Epithelial cell of esophagus (primary cell): ENCODE results near the gene ZFPM1.

Experiments used
- DNase-seq: peaks from one replicate; pipeline ENCODE4 v3.0.0; 2010; ENCODE audit warnings: low read depth
- H3K4me3 ChIP-seq: 2 replicates; pipeline ENCODE4 v1.5.1; 2011; ENCODE audit warnings: mild to moderate bottlenecking, low read length, control low read depth
- TF ChIP-seq, protein P1 (sequence below): IDR thresholded peaks from 2 replicates; pipeline ENCODE4 v1.5.1; 2011; ENCODE audit warnings: low read depth, mild to moderate bottlenecking, low read length, control low read depth, inconsistent platforms; ENCODE audit not compliant: insufficient read depth; ENCODE audit errors: missing control alignments

Gene ZFPM1

DNA sequence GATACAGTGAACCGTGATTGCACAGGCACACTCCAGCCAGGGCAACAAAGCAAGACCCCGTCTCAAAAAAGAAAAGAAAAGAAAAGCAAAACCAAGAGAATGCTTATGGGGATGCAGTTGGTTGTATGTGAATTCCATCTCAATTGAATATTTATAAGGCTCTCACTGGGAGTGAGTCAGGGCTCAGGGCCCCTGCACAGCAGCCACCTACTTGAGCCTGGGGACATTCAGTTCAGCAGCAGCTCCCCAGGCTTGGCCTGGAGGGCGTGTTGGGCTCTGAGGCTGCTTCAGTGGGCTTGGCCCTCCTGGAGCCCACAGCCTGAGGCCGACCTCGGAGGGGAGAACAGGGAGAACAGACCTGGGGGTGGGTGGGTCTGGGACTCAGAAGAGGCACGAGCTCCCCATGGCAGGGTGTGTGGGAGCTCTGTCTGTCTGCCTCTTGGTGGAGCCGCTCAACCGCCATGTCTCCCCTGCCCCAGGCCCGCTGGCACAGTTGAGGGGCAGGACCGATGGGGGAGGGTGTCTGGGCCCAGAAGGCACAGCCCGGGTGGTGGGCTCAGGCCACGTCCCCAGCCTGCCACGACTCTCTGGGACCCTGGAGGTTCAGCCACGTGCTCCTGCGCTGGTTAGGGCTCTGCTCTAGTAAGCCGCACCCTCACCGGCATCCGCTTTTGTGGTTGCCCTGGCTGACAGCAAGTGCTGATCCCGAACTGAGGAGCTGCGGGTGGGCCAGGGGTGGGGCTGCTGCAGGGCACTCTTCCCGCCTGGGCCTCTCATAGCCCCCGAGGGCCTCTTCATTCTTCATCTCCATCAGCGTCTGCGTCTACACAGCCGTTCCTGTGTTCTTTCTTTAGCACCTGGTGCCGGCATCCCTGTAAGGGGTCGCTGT, 24.8 kb downstream of the ZFPM1 start:
- TF ChIP-seq, protein P1, sequence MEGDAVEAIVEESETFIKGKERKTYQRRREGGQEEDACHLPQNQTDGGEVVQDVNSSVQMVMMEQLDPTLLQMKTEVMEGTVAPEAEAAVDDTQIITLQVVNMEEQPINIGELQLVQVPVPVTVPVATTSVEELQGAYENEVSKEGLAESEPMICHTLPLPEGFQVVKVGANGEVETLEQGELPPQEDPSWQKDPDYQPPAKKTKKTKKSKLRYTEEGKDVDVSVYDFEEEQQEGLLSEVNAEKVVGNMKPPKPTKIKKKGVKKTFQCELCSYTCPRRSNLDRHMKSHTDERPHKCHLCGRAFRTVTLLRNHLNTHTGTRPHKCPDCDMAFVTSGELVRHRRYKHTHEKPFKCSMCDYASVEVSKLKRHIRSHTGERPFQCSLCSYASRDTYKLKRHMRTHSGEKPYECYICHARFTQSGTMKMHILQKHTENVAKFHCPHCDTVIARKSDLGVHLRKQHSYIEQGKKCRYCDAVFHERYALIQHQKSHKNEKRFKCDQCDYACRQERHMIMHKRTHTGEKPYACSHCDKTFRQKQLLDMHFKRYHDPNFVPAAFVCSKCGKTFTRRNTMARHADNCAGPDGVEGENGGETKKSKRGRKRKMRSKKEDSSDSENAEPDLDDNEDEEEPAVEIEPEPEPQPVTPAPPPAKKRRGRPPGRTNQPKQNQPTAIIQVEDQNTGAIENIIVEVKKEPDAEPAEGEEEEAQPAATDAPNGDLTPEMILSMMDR: no peak
- H3K4me3 ChIP-seq: no peak overlapping the region
- no peak for DNase-seq

DNA sequence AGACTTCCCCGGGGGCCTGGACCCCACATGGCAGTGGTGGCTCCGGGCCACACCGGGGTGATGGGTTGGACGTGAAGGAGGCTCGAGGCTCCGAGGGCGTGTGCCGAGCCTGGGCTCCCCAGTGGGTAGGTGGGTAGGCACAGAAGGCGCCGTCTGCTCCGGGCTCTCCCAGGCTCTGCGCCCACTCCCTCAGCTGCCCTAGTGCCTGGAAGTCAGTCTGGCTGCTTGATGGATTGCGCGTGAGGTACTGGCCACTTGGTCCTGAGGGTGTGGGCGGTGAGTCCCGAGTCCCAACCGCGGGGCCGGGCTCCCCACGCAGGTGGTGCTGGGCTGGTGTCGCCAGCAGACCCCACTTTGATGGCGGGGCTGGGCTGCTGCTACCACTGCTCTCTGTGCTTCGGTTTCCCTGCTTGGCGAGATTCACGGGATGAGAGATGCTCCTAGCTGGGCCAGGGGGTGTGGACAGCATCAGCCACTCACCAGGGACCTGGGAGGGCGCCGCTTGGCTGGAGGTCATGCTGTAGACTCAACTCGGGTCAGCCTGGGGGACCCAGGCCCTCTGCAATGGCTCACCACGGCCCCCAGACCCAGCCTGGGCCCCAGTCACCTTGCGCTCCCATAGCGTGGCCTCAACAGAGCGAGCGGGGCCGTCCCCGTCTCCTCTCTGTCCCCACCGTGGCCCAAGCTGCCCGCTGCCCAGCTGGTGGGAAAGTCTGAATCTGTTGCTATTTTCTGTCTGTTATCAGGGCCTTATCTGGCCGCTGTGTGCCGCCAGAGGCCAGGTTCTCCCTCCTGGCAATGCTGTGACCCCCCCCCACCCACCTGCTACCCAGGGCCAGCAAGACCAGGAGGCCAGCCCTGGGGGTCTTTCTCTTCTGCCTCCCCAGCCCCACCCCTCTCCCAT, 26.1 kb downstream of the ZFPM1 start:
- TF ChIP-seq, protein P1: no peak
- DNase-seq: no peak
- no peak overlapping the region for H3K4me3 ChIP-seq

DNA sequence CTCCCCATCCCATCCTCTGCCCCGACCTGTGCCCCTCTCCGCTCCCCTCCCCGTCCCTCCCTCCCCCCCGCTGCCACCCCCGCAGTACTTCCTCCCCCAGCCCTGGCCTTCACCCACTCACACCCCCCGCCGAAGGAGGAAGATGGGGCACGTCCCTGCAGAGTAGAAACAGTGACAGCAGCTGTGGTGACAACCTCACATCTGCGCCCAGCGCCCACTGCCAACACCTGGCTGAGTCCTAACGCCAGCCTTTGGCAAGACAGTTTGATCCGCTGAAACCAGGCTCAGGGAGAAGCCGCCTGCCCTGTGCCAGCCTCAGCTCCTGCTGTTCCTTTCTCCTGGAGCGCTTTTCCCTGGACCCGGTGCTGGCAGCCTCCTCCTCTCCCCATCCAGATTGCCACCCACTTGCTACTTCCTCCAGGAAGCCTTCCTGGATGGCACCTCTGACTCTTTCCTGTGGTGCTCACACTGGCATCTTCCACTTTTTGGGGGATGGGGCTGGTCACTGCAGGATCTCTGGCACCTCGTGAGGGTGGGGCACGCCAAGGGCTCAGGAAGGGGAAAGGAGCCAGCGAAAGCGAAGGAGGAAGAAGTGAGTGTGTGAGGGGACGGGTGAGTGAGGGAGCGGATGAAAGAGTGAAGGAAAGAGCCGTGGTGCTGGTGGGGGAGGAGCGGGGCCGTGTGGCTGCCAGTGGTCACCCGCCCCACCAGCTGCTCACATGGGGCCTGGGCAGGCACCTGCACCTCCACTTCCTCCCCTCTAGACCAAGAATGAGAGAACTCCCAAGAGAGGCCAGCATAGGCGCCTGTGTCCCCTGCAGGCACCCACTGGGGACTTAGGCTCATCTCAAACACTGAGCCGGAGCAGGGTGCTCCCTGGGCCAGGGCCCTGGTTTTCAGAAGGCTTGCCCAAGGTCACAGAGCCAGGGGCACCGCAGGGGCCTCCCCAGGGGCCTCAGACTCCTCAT, 27.0 kb downstream of the ZFPM1 start:
- no peak for DNase-seq
- no peak overlapping the region for H3K4me3 ChIP-seq

GRCh38 chr16:88480829-88481228, 27.7 kb downstream of the ZFPM1 start:
- TF ChIP-seq, protein P1: no peak

More for the DNA sequence above, 27.0 kb downstream of the ZFPM1 start:
- TF ChIP-seq, protein P1: no peak

GRCh38 chr16:88481851-88482250, 28.8 kb downstream of the ZFPM1 start:
- no peak for DNase-seq
- TF ChIP-seq, protein P1: no peak
- H3K4me3 ChIP-seq: no peak overlapping the region

More at GRCh38 chr16:88480829-88481228, 27.7 kb downstream of the ZFPM1 start:
- no peak for DNase-seq
- no peak overlapping the region for H3K4me3 ChIP-seq

- TF ChIP-seq, protein P1: no peak
- H3K4me3 ChIP-seq: no peak overlapping the region
- DNase-seq: no peak
Measured at GRCh38 chr16:88482630-88483391, 29.7 kb downstream of the ZFPM1 start.
